GM23338 (cell line): ENCODE data around the gene OSBPL3. TPM values are rescaled to one million over a fixed set of nuclear protein-coding genes. Genes with fewer than 3 reads are reported as not detected.

Experiments
- EZH2 ChIP-seq: fragments of 200-600 bp; sonication (generic); IDR thresholded peaks from one replicate; pipeline ENCODE4 v1.8.0; 2017; ENCODE audit warnings: antibody characterized with exemption, mild to moderate bottlenecking, low read depth; ENCODE audit not compliant: unreplicated experiment
- NANOG ChIP-seq: IDR thresholded peaks from 2 replicates; pipeline ENCODE4 v1.6.1; 2016; ENCODE audit warnings: antibody characterized with exemption, borderline replicate concordance
- polyA plus RNA-seq: library from polyadenylated mRNA; unstranded; fragments of >200 nt; fragmentation: Nextera tagmentation; extraction: Ambion mirVana; gene quantifications from 2 replicates; pipeline ENCODE4 v1.2.1, GENCODE V29; 2016
- total RNA-seq: library from RNA; depleted of rRNA; stranded (reverse); fragments of >200 nt; shearing (Covaris generic); gene quantifications from 2 replicates; pipeline ENCODE4 v1.2.3, GENCODE V29; 2014
- TF ChIP-seq, protein P1 (sequence below): fragments of 250-450 bp; sonication (Bioruptor Pico); IDR thresholded peaks from 2 replicates; pipeline ENCODE4 v1.5.0; 2020; ENCODE audit warnings: mild to moderate bottlenecking, moderate library complexity
- TF ChIP-seq, protein P2 (sequence below): IDR thresholded peaks from one replicate; pipeline ENCODE4 v1.6.1; 2018; ENCODE audit warnings: antibody characterized with exemption; ENCODE audit not compliant: unreplicated experiment

The OSBPL3 gene
- total and polyA plus RNA-seq, 2 experiments from 2014 or later, result 7.2 to 15.7 TPM

DNA sequence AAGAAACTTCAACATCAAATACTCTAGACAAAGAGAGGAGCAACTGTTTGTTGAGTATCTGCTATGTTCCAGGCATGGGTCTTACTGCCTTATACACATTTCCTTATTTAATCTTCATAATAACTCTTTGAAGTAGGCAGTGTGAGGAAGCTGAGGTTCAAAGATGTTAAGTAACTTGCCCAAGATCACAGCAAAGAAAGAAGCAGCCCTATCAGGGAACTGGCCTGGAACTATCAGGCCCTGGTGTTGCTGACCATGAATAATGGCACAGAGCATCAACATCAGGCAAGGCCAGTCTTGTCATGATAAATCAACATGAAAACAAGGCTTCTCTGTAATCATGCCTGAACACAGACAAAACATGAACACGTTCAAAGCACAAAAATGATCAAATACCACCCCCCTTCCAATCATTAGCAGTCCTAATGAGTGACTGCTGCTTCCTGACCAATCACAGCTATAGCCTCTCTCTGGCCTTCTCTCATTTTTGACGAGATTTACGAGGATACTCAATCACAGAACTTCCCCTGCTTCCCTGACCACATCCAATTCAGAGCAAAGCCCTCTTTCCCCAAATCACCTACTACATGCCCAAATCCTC lies 225.0 kb downstream of the OSBPL3 start (continued):
- TF ChIP-seq, protein P1, sequence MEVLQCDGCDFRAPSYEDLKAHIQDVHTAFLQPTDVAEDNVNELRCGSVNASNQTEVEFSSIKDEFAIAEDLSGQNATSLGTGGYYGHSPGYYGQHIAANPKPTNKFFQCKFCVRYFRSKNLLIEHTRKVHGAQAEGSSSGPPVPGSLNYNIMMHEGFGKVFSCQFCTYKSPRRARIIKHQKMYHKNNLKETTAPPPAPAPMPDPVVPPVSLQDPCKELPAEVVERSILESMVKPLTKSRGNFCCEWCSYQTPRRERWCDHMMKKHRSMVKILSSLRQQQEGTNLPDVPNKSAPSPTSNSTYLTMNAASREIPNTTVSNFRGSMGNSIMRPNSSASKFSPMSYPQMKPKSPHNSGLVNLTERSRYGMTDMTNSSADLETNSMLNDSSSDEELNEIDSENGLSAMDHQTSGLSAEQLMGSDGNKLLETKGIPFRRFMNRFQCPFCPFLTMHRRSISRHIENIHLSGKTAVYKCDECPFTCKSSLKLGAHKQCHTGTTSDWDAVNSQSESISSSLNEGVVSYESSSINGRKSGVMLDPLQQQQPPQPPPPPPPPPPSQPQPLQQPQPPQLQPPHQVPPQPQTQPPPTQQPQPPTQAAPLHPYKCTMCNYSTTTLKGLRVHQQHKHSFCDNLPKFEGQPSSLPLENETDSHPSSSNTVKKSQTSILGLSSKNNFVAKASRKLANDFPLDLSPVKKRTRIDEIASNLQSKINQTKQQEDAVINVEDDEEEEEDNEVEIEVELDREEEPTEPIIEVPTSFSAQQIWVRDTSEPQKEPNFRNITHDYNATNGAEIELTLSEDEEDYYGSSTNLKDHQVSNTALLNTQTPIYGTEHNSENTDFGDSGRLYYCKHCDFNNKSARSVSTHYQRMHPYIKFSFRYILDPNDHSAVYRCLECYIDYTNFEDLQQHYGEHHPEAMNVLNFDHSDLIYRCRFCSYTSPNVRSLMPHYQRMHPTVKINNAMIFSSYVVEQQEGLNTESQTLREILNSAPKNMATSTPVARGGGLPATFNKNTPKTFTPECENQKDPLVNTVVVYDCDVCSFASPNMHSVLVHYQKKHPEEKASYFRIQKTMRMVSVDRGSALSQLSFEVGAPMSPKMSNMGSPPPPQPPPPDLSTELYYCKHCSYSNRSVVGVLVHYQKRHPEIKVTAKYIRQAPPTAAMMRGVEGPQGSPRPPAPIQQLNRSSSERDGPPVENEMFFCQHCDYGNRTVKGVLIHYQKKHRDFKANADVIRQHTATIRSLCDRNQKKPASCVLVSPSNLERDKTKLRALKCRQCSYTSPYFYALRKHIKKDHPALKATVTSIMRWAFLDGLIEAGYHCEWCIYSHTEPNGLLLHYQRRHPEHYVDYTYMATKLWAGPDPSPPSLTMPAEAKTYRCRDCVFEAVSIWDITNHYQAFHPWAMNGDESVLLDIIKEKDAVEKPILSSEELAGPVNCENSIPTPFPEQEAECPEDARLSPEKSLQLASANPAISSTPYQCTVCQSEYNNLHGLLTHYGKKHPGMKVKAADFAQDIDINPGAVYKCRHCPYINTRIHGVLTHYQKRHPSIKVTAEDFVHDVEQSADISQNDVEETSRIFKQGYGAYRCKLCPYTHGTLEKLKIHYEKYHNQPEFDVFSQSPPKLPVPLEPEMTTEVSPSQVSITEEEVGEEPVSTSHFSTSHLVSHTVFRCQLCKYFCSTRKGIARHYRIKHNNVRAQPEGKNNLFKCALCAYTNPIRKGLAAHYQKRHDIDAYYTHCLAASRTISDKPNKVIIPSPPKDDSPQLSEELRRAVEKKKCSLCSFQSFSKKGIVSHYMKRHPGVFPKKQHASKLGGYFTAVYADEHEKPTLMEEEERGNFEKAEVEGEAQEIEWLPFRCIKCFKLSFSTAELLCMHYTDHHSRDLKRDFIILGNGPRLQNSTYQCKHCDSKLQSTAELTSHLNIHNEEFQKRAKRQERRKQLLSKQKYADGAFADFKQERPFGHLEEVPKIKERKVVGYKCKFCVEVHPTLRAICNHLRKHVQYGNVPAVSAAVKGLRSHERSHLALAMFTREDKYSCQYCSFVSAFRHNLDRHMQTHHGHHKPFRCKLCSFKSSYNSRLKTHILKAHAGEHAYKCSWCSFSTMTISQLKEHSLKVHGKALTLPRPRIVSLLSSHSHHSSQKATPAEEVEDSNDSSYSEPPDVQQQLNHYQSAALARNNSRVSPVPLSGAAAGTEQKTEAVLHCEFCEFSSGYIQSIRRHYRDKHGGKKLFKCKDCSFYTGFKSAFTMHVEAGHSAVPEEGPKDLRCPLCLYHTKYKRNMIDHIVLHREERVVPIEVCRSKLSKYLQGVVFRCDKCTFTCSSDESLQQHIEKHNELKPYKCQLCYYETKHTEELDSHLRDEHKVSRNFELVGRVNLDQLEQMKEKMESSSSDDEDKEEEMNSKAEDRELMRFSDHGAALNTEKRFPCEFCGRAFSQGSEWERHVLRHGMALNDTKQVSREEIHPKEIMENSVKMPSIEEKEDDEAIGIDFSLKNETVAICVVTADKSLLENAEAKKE (CRISPR knock-in tag), result no peak
- TF ChIP-seq NANOG (no peak), EZH2 (no peak)
- TF ChIP-seq, protein P2, sequence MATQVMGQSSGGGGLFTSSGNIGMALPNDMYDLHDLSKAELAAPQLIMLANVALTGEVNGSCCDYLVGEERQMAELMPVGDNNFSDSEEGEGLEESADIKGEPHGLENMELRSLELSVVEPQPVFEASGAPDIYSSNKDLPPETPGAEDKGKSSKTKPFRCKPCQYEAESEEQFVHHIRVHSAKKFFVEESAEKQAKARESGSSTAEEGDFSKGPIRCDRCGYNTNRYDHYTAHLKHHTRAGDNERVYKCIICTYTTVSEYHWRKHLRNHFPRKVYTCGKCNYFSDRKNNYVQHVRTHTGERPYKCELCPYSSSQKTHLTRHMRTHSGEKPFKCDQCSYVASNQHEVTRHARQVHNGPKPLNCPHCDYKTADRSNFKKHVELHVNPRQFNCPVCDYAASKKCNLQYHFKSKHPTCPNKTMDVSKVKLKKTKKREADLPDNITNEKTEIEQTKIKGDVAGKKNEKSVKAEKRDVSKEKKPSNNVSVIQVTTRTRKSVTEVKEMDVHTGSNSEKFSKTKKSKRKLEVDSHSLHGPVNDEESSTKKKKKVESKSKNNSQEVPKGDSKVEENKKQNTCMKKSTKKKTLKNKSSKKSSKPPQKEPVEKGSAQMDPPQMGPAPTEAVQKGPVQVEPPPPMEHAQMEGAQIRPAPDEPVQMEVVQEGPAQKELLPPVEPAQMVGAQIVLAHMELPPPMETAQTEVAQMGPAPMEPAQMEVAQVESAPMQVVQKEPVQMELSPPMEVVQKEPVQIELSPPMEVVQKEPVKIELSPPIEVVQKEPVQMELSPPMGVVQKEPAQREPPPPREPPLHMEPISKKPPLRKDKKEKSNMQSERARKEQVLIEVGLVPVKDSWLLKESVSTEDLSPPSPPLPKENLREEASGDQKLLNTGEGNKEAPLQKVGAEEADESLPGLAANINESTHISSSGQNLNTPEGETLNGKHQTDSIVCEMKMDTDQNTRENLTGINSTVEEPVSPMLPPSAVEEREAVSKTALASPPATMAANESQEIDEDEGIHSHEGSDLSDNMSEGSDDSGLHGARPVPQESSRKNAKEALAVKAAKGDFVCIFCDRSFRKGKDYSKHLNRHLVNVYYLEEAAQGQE, result no peak
